K562 (cell line): ENCODE results near the gene RGS19. TPM values are rescaled to one million over a fixed set of nuclear protein-coding genes. Genes with fewer than 3 reads are reported as not detected.
A peak's percentile ranks its signal among the peaks of the same experiment; 100 is the strongest.

Experiments used
- ATAC-seq: fragments of 200-7000 bp; cut with Tn5 transposase; 3 replicates; pipeline ENCODE4 v1.9.1; 2020; ENCODE audit warnings: moderate library complexity
- BruUV-seq: library from RNA; stranded (reverse); fragments of 400-500 nt; replicated peaks from 2 replicates; lab custom pipeline; 2021; lab: Mats Ljungman, UMichigan
- CTCF ChIA-PET: fragments of 300-600 bp; formaldehyde crosslinking; extraction: SDS; loops from one replicate; lab custom pipeline; 2021; ENCODE audit warnings: low intra/inter-chr PET ratio; lab: Yijun Ruan, JAX
- POLR2A ChIA-PET: fragments of 300-600, 350-650 bp; sonication (Branson Sonifier 250); formaldehyde crosslinking; extraction: SDS; loops from one replicate; lab custom pipeline; 2021; ENCODE audit warnings: antibody characterized with exemption, inconsistent platforms; lab: Yijun Ruan, JAX
- DNase-seq, 4 experiments: peaks; one replicate each; pipeline versions ENCODE4 v3.0.0 to v3.0.0-alpha.2; 2011 to 2018; ENCODE audit warnings: low spot score in 3 of 4, mixed read lengths in 3 of 4; ENCODE audit errors: extremely low read depth in 1 of 4
- FAIRE-seq: peaks from 2 replicates; lab custom pipeline; 2011; peaks lifted over from hg19 to GRCh38; lab: Jason Lieb, UNC
- H2AFZ ChIP-seq: 2 replicates; pipeline ENCODE4 v1.6.0; 2011; ENCODE audit warnings: low read depth, low read length, control low read depth, inconsistent platforms
- H3K27ac ChIP-seq: fragments of 200-600 bp; 3 replicates; pipeline ENCODE4 v1.8.0; 2011; ENCODE audit warnings: low read depth, mild to moderate bottlenecking, control low read depth, inconsistent platforms, low read length, moderate library complexity, mixed read lengths; ENCODE audit errors: extremely low read depth
- H3K27me3 ChIP-seq, 2 experiments: fragments of 300-600 bp in 1 of 2; 2 replicates in 1 of 2; 3 replicates in 1 of 2; pipeline versions ENCODE4 v1.6.0 to v1.8.0; 2011; ENCODE audit warnings: inconsistent platforms in 2 of 2, low read length in 2 of 2, mild to moderate bottlenecking in 1 of 2, mixed read lengths in 1 of 2, moderate library complexity in 1 of 2; ENCODE audit not compliant: control insufficient read depth in 2 of 2, insufficient read depth in 2 of 2
- H3K36me3 ChIP-seq: fragments of 300-600 bp; 3 replicates; pipeline ENCODE4 v1.8.0; 2011; ENCODE audit warnings: mild to moderate bottlenecking, low read length, inconsistent platforms; ENCODE audit not compliant: control insufficient read depth, insufficient read depth
- H3K4me1 ChIP-seq, 2 experiments: fragments of 200-600 bp in 1 of 2; replicated peaks in 1 of 2; 2 replicates in 1 of 2; 3 replicates in 1 of 2; pipeline versions ENCODE4 v1.5.1 to v1.8.0; 2011; ENCODE audit warnings: inconsistent platforms in 2 of 2, low read length in 2 of 2, mild to moderate bottlenecking in 1 of 2, mixed read lengths in 1 of 2, moderate library complexity in 1 of 2; ENCODE audit not compliant: control insufficient read depth in 2 of 2, insufficient read depth in 2 of 2
- H3K4me2 ChIP-seq: 2 replicates; pipeline ENCODE4 v1.6.1; 2011; ENCODE audit warnings: low read length, control low read depth, inconsistent platforms, mixed read lengths; ENCODE audit not compliant: insufficient read depth
- H3K4me3 ChIP-seq: fragments of 200-600 bp; sonication (generic), shearing (Covaris generic); 2 replicates; pipeline ENCODE4 v1.5.1; 2016; ENCODE audit warnings: control low read depth, inconsistent platforms
- H3K79me2 ChIP-seq: fragments of 200-600 bp; 3 replicates; pipeline ENCODE4 v1.8.0; 2011; ENCODE audit warnings: low read length, inconsistent platforms; ENCODE audit not compliant: control insufficient read depth, insufficient read depth
- H3K9ac ChIP-seq, 2 experiments: 2 replicates each; pipeline versions ENCODE4 v1.6.0 to v1.6.1; 2011; ENCODE audit warnings: low read depth in 2 of 2, low read length in 2 of 2, control low read depth in 1 of 2, inconsistent platforms in 1 of 2, mild to moderate bottlenecking in 1 of 2, mixed read lengths in 1 of 2; ENCODE audit not compliant: insufficient read depth in 1 of 2
- H3K9me1 ChIP-seq: one replicate; pipeline ENCODE4 v1.6.0; 2011; ENCODE audit warnings: inconsistent platforms, mild to moderate bottlenecking, low read length, moderate library complexity; ENCODE audit not compliant: control insufficient read depth, insufficient read depth
- H3K9me3 ChIP-seq: replicated peaks from 2 replicates; pipeline ENCODE4 v1.5.1; 2011; ENCODE audit warnings: low read depth, low read length, inconsistent platforms; ENCODE audit not compliant: control insufficient read depth, insufficient read depth
- H4K20me1 ChIP-seq: replicated peaks from 2 replicates; pipeline ENCODE4 v1.6.1; 2011; ENCODE audit warnings: low read length, inconsistent platforms, mixed read lengths; ENCODE audit not compliant: control insufficient read depth, insufficient read depth
- FOXA1 ChIP-seq: fragments of 450-650 bp; IDR thresholded peaks from 2 replicates; pipeline ENCODE4 v1.6.1; 2016; ENCODE audit warnings: mild to moderate bottlenecking, borderline replicate concordance
- WGBS: fragments of 100-300 bp; shearing (Covaris generic); methylation state at CpG from one replicate; pipeline ENCODE4 v1.1.6; 2016; ENCODE audit warnings: low coverage, mixed read lengths; ENCODE audit not compliant: insufficient coverage; ENCODE audit errors: missing lambda C conversion rate; 5-methylcytosine and 5-hydroxymethylcytosine counted together
- in situ Hi-C: fragments of 300-500 bp; cut with MboI; formaldehyde crosslinking; loops from 4 replicates; pipeline ENCODE4 v1.15.0; 2018; ENCODE audit warnings: inconsistent platforms, mixed read lengths
- intact Hi-C: fragments of 100-400 bp; cut with micrococcal nuclease; formaldehyde crosslinking; loops from 2 replicates; pipeline ENCODE4 v1.14.2; 2022
- polyA plus RNA-seq, 8 experiments: library from polyadenylated mRNA; depleted of rRNA in 4 of 8; stranded (reverse) in 5 of 8; unstranded in 3 of 8; fragments of >200 nt; fragmentation: Nextera tagmentation in 2 of 8; fragmentation: Illumina TruSeq in 1 of 8; extraction: Ambion mirVana in 2 of 8; extraction: Trizol in 1 of 8; gene quantifications; 2 replicates each; pipeline versions ENCODE4 v1.2.1 to v1.2.3, GENCODE V29; 2011 to 2014; ENCODE audit warnings: inconsistent platforms in 1 of 8, missing spikeins in 1 of 8
- total RNA-seq, 7 experiments: library from RNA; depleted of rRNA in 6 of 7; stranded (reverse); fragments of >200 nt in 6 of 7; fragmentation: Illumina TruSeq in 2 of 7; extraction: Trizol in 2 of 7; gene quantifications; 2 replicates each; pipeline versions ENCODE4 v1.2.1 to v1.2.3, GENCODE V29; 2011 to 2021; ENCODE audit warnings: low replicate concordance in 1 of 7
- TF ChIP-seq, protein P1 (sequence below): sonication (generic); formaldehyde crosslinking; IDR thresholded peaks from 2 replicates; pipeline ENCODE4 v1.8.1; 2023; ENCODE audit warnings: mild to moderate bottlenecking, missing genetic modification reagents

RGS19 gene
- total and polyA plus RNA-seq, 9 of the 15 experiments (the other 6 are each of a cell fraction or from before 2014, with no cell fraction given) = 0.41 to 23.7 (median 14.6) TPM

DNA sequence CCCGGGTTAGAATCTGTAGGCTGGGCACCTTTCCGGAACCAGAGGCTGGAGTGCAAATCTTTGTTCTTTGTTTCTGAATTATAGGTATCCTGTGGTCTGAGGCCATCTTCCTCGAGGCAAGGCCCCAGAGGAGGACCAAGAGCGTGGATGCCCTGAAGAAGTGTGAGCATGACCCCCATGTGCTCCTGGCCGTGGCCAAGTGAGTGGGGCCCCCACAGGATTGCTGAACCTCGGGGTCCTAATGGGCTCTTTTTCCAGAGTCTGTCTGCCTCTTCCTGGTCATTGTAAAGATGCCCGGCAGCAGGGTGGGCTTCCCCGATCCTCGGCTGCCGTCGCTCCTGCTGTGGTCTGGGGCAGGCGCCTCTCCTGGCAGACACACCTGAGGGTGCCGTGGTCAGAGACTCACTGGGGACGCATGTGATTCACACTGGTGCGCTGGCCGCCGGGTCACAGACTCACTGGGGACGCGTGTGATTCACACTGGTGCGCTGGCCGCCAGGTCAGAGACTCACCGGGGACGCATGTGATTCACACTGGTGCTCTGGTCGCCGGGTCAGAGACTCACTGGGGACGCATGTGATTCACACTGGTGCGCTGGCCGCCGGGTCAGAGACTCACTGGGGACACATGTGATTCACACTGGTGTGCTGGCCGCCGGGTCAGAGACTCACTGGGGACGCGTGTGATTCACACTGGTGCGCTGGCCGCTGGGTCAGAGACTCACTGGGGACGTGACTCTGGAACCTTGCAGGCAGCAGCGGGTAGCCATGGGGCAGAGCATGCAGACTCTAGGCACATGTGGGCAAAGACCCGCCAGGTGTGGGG lies 49.8 kb downstream of the RGS19 start:
- no TSS peak for BruUV-seq
- 95% methylated on average over 32 of the region's 38 CpGs for WGBS
- Histone ChIP-seq H3K9me1 (no peaks in the 10 kb centered on the region), H3K4me1 (peaks cover 0 to 19% of the 10 kb centered on the region in 2 experiments; a peak in 1 of 5 replicates), H3K4me3 (no peak overlapping the region), H3K27me3 (no peaks in the 10 kb centered on the region), H2AFZ (no peak overlapping the region)
- ATAC-seq (no peak), DNase-seq (no peak)
- POLR2A ChIA-PET = interaction anchor here (0.8 kb wide), 1 partner anchor 9 kb away, joined by 3 read pairs; no protein-coding TSS in a partner anchor
- intact Hi-C loops = no loop called here
- TF ChIP-seq FOXA1 = no peak
- TF ChIP-seq, protein P1, sequence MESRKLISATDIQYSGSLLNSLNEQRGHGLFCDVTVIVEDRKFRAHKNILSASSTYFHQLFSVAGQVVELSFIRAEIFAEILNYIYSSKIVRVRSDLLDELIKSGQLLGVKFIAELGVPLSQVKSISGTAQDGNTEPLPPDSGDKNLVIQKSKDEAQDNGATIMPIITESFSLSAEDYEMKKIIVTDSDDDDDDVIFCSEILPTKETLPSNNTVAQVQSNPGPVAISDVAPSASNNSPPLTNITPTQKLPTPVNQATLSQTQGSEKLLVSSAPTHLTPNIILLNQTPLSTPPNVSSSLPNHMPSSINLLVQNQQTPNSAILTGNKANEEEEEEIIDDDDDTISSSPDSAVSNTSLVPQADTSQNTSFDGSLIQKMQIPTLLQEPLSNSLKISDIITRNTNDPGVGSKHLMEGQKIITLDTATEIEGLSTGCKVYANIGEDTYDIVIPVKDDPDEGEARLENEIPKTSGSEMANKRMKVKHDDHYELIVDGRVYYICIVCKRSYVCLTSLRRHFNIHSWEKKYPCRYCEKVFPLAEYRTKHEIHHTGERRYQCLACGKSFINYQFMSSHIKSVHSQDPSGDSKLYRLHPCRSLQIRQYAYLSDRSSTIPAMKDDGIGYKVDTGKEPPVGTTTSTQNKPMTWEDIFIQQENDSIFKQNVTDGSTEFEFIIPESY = peak; percentile 48; the same call in 1 of the 2 replicates
- TF ChIP-seq, all 486 proteins: peak for 1
- CTCF ChIA-PET = no interaction called here
- no peak for FAIRE-seq
- Histone ChIP-seq H3K9me3 (no peaks in the 10 kb centered on the region), H3K4me2 (no peak overlapping the region), H4K20me1 (no peaks in the 10 kb centered on the region), H3K79me2 (no peaks in the 10 kb centered on the region), H3K27ac (no peak overlapping the region), H3K9ac (peak overlapping the region in 1 of 2 experiments; percentile 4; a peak in 1 of 4 replicates), H3K36me3 (peaks cover 91% of the 10 kb centered on the region; the same call in 2 of the 3 replicates)
- in situ Hi-C loops = no loop called here
